ENCODE results near the gene CTRL.
"Not testable (repeated sequence)": the region's sequence is repeated elsewhere in the genome, so short reads cannot be mapped to it uniquely, and the experiment has no call there.

Gene CTRL

GRCh38 chr16:67940446-67941089 is 8.9 kb upstream of the CTRL start:
- DNase-seq: no peak

GRCh38 chr16:67939507-67940445 is 8.1 kb upstream of the CTRL start:
- peak; percentile 8 for DNase-seq

GRCh38 chr16:67937713-67938112 is 6.1 kb upstream of the CTRL start:
- not testable (repeated sequence) for DNase-seq

GRCh38 chr16:67936880-67937605 is 5.4 kb upstream of the CTRL start:
- peak; percentile 76 for DNase-seq

GRCh38 chr16:67936124-67936879 is 4.6 kb upstream of the CTRL start, which contains the start of gene PSMB10:
Gene PSMB10 (minus strand): TSS chr16:67936850. CDS start chr16:67936749, 101 bp downstream.
- peak; percentile 61 for DNase-seq

- DNase-seq: peak; percentile 95
Observed at GRCh38 chr16:67935402-67936123, 3.9 kb upstream of the CTRL start.

GRCh38 chr16:67935101-67935401 is 3.4 kb upstream of the CTRL start:
- no peak for DNase-seq

GRCh38 chr16:67934306-67935100 is 2.8 kb upstream of the CTRL start:
- no peak for DNase-seq

- no peak for DNase-seq
Observed at GRCh38 chr16:67933805-67934204, 2.1 kb upstream of the CTRL start.

GRCh38 chr16:67932462-67932840 is 789 bp upstream of the CTRL start:
- no peak for DNase-seq

GRCh38 chr16:67930678-67931211 is 917 bp downstream of the CTRL start:
- no peak for DNase-seq

GRCh38 chr16:67930191-67930590 is 1.5 kb downstream of the CTRL start:
- no peak for DNase-seq

- peak; percentile 66 for DNase-seq
Observed at GRCh38 chr16:67928561-67929364, 2.9 kb downstream of the CTRL start.

- DNase-seq: no peak
Observed at GRCh38 chr16:67928147-67928546, 3.5 kb downstream of the CTRL start.

GRCh38 chr16:67927131-67927941 is 4.3 kb downstream of the CTRL start:
- no peak for DNase-seq

GRCh38 chr16:67926181-67926750 is 5.4 kb downstream of the CTRL start:
- DNase-seq: no peak

- no peak for DNase-seq
Observed at GRCh38 chr16:67924140-67924906, 7.3 kb downstream of the CTRL start.

All from stimulated activated naive CD4-positive, alpha-beta T cell treated with Interleukin-2 at 50 U/mL for 16 hours (primary cell).